ENCODE results near the gene PSMC1.
A peak's percentile ranks its signal among the peaks of the same experiment; 100 is the strongest.
"Not testable (repeated sequence)": the region's sequence is repeated elsewhere in the genome, so short reads cannot be mapped to it uniquely, and the experiment has no call there.

PSMC1 gene

GRCh38 chr14:90256354-90257131 lies at the start of gene PSMC1:
Gene PSMC1 (plus strand): TSS chr14:90256553. CDS start chr14:90256598, 45 bp downstream.
- TF ChIP-seq, protein P1, sequence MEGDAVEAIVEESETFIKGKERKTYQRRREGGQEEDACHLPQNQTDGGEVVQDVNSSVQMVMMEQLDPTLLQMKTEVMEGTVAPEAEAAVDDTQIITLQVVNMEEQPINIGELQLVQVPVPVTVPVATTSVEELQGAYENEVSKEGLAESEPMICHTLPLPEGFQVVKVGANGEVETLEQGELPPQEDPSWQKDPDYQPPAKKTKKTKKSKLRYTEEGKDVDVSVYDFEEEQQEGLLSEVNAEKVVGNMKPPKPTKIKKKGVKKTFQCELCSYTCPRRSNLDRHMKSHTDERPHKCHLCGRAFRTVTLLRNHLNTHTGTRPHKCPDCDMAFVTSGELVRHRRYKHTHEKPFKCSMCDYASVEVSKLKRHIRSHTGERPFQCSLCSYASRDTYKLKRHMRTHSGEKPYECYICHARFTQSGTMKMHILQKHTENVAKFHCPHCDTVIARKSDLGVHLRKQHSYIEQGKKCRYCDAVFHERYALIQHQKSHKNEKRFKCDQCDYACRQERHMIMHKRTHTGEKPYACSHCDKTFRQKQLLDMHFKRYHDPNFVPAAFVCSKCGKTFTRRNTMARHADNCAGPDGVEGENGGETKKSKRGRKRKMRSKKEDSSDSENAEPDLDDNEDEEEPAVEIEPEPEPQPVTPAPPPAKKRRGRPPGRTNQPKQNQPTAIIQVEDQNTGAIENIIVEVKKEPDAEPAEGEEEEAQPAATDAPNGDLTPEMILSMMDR (IDR thresholded peaks at IDR 0.05; ENCODE audit: control insufficient read depth, extremely low read depth, insufficient read depth): no peak
- H3K4me3 ChIP-seq (ENCODE audit: low read depth, low read length): peak within 1 kb of the TSS; percentile 87
- peak; percentile 86 for DNase-seq (ENCODE audit: low read depth)

GRCh38 chr14:90213099-90213748 lies 43.1 kb upstream of the PSMC1 start:
- no peak for DNase-seq (ENCODE audit: low read depth)
- no peak overlapping the region for H3K4me3 ChIP-seq (ENCODE audit: low read depth, low read length)
- TF ChIP-seq, protein P1 (IDR thresholded peaks at IDR 0.05; ENCODE audit: control insufficient read depth, extremely low read depth, insufficient read depth): no peak

GRCh38 chr14:90228478-90228877 lies 27.9 kb upstream of the PSMC1 start:
- DNase-seq (ENCODE audit: low read depth): no peak
- H3K4me3 ChIP-seq (ENCODE audit: low read depth, low read length): no peak overlapping the region
- TF ChIP-seq, protein P1 (IDR thresholded peaks at IDR 0.05; ENCODE audit: control insufficient read depth, extremely low read depth, insufficient read depth): no peak

DNA sequence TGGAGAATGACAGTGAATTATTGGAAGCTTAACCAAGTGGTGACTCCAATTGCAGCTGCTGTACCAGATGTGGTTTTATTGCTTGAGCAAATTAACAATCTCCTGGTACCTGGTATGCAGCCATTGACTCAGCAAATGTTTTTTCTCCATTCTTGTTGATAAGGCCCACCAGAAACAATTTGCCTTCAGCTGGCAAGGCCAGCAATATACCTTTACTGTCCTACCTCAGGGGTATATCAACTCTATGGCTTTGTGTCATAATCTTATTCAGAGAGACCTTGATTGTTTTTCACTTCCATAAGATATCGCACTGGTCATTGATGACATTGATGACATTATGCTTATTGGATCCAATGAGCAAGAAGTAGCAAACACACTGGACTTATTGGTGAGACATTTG lies 26.4 kb upstream of the PSMC1 start:
- H3K4me3 ChIP-seq (ENCODE audit: low read depth, low read length); DNase-seq (ENCODE audit: low read depth): not testable (repeated sequence)

DNA sequence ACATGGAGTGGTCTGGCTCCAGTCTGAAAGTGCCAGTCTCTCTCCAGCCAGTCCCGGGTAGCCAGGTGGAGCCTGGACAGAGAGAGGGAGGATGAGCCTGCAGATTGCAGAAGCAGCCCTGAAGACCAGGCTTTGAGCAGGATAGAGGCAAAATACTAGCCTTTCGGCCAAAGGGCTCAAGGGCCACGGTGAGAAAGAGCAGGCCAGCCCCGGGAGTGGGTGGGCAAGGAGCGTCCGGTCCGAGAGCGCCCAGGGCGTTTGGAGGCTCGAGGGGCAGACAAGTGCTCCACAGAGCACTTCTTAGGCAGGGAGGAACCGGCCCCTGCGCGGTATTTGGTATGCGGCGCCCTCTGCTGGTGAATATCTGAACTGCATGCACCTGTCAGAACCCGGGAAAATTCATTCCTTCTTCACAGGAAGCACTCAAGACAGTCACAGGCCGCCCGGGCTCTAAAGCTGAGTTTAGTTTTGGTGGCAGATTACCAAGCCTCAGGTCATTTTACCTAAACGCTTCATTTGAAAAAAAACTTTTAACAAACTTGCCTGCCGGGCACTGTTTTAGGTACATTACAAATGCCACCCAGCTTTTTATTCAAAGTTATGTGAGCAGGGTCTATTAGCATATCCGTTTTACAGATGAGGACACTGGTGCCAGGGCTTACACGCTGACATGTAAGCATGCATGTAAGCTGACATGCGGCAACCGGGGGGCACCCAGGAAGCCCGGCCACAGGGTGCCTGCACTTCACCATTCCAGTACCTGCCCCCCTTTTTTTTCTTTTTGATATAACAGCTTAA lies 21.0 kb upstream of the PSMC1 start:
- no peak overlapping the region for H3K4me3 ChIP-seq (ENCODE audit: low read depth, low read length)
- DNase-seq (ENCODE audit: low read depth): peak; percentile 18
- TF ChIP-seq, protein P1 (IDR thresholded peaks at IDR 0.05; ENCODE audit: control insufficient read depth, extremely low read depth, insufficient read depth): peak; percentile 90

- TF ChIP-seq, protein P1 (IDR thresholded peaks at IDR 0.05; ENCODE audit: control insufficient read depth, extremely low read depth, insufficient read depth): no peak
- no peak for DNase-seq (ENCODE audit: low read depth)
- H3K4me3 ChIP-seq (ENCODE audit: low read depth, low read length): no peak overlapping the region
These were observed 17.2 kb upstream of the PSMC1 start for GRCh38 chr14:90239139-90239538.

- no peak overlapping the region for H3K4me3 ChIP-seq (ENCODE audit: low read depth, low read length)
- DNase-seq (ENCODE audit: low read depth): no peak
- TF ChIP-seq, protein P1 (IDR thresholded peaks at IDR 0.05; ENCODE audit: control insufficient read depth, extremely low read depth, insufficient read depth): no peak
These were observed 13.9 kb upstream of the PSMC1 start for GRCh38 chr14:90242444-90242843.

All from LNCaP clone FGC (cell line).